ENCODE measurements around the gene PTGR1.
A peak's percentile ranks its signal among the peaks of the same experiment; 100 is the strongest.

The PTGR1 gene

GRCh38 chr9:111548623-111549022 lies 50.8 kb downstream of the PTGR1 start:
- FAIRE-seq = no peak
- no peak for DNase-seq (ENCODE audit: insufficient read length, low spot score)

- FAIRE-seq (no peak), DNase-seq (ENCODE audit: insufficient read length, low spot score) (no peak)
These were observed 56.8 kb downstream of the PTGR1 start for GRCh38 chr9:111542497-111543254.

- no peak for DNase-seq (ENCODE audit: insufficient read length, low spot score)
- FAIRE-seq = no peak
These were observed 66.2 kb downstream of the PTGR1 start for GRCh38 chr9:111533099-111533790.

DNA sequence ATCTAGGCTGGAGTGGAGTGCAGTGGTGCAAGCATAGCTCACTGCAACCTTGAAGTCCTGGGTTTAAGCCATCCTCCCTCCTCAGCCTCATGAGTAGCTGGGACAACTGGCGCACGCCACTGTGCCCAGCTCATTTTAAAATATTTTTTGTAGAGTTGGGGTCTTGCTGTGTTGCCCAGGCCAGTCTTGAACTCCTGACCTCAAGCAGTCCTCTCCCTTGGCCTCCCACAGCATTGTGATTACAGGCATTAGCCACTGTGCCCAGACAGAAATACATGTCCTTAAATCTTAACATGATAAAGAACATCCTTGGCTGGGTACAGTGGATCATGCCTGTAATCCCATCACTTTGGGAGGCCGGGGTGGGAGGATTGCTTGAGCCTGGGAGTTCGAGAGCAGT lies 67.7 kb downstream of the PTGR1 start:
- FAIRE-seq (no peak), DNase-seq (ENCODE audit: insufficient read length, low spot score) (no peak)

- FAIRE-seq (no peak), DNase-seq (ENCODE audit: insufficient read length, low spot score) (no peak)
These were observed 69.7 kb downstream of the PTGR1 start for GRCh38 chr9:111529787-111530186.

DNA sequence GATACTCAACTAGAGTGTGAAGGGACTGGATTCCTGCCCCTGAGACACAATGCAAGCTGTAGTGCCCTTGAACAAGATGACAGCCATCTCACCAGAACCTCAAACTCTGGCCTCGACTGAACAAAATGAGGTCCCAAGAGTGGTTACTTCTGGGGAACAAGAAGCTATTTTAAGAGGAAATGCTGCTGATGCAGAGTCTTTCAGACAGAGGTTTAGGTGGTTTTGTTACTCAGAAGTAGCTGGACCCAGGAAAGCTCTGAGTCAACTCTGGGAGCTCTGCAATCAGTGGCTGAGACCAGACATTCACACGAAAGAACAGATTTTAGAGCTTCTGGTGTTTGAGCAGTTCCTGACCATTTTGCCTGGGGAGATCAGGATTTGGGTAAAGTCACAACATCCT lies 72.1 kb downstream of the PTGR1 start:
- FAIRE-seq = no peak

DNA sequence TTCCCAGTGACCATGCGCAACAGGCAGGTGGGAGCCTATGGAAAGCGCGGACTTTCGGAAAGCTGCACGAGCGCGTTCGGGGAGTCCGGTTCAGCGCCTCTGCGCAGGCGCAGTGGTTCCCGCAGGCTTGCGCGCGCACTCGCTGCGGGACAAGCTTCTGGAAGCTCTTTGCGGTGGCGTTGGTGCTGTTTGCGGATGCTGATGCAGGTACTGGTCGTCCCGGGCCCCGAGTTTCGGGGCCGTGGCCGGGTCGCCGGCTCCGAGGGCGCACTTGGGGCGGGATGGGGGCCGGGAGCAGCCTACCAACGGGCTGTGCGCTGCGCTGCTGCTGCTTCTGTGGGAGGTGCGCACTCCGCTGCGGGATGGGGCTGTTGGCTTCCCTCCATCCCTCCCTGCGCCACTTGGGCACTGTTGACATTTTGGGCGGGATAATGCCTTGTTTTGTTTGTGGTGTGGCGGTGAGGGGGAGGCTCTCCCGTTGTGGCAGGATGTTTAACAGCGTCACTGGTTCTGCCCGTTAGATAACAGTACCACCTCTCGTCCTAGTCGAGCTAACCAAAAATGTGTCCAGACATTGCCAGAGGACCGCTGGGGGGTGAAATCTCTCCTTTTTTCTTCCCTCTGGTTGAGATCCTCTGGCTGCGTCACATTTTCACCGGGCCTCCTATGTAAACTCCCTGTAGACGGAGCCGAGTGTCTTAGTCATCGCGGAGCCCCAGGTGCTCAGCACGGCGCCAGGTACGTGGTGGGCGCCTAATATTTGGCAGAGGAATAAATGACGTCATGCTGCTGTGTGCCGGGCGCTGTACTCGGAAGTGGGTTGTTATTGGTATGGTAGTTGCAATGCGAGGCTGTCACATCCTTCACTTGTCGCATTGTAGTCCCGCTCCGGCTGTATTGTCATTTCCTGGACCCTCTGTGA lies 74.1 kb downstream of the PTGR1 start, which contains the start of gene ZNF483:
TSS of gene ZNF483 (plus strand) at position 124 of the 922 bp plus-strand sequence. CDS start 2,217 bp downstream, outside the sequence.
- DNase-seq (ENCODE audit: insufficient read length, low spot score) (peak; percentile 85), FAIRE-seq (peak; percentile 78)

More for the DNA sequence above, 72.1 kb downstream of the PTGR1 start:
- no peak for DNase-seq (ENCODE audit: insufficient read length, low spot score)

DNA sequence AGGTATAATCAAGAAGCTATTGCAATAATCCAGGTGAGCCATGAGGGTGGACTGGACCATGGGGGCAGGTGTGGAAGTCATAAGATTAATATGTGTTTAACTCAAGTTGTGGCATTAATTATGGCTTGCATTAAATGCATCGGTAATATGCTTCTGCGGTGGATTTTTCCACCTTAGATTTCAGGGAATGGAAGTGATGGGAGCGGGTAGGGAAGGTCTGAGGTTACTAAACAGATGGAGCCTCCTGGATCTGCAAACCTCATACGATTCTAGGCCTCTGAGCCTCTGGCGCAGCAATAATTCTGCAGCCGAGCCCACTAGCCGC lies 74.8 kb downstream of the PTGR1 start:
- no peak for DNase-seq (ENCODE audit: insufficient read length, low spot score)
- no peak for FAIRE-seq

GRCh38 chr9:111516061-111516465 lies 83.4 kb downstream of the PTGR1 start:
- DNase-seq (ENCODE audit: insufficient read length, low spot score) (no peak), FAIRE-seq (no peak)

- no peak for DNase-seq (ENCODE audit: insufficient read length, low spot score)
- no peak for FAIRE-seq
These were observed 84.5 kb downstream of the PTGR1 start for GRCh38 chr9:111514967-111515366.

Data from HTR-8/SVneo (cell line).